HG03064 (cell line): ENCODE results near the gene S100A12.
"Not testable (repeated sequence)": the region's sequence is repeated elsewhere in the genome, so short reads cannot be mapped to it uniquely, and the experiment has no call there.

Experiments
- ATAC-seq: cut with Tn5 transposase; IDR thresholded peaks from one replicate; pipeline ENCODE4 v1.9.1; 2021; ENCODE audit warnings: low read depth; ENCODE audit not compliant: unreplicated experiment

The S100A12 gene

GRCh38 chr1:153354515-153355193 lies 20.8 kb downstream of the S100A12 start:
- ATAC-seq: no peak

- no peak for ATAC-seq
Observed at GRCh38 chr1:153353226-153353947, 22.0 kb downstream of the S100A12 start.

GRCh38 chr1:153352523-153352922 lies 22.9 kb downstream of the S100A12 start:
- ATAC-seq: no peak

- ATAC-seq: no peak
Observed at GRCh38 chr1:153350321-153350957, 25.0 kb downstream of the S100A12 start.

GRCh38 chr1:153349363-153350320 lies 25.8 kb downstream of the S100A12 start:
- ATAC-seq: no peak

- no peak for ATAC-seq
Observed at GRCh38 chr1:153348511-153349362, 26.7 kb downstream of the S100A12 start, which contains the start of gene PGLYRP4. TSS of gene PGLYRP4 (minus strand) at chr1:153348841. CDS start at chr1:153347932, 909 bp downstream.

- no peak for ATAC-seq
Observed at GRCh38 chr1:153347856-153348255, 27.6 kb downstream of the S100A12 start.

GRCh38 chr1:153347049-153347448 lies 28.4 kb downstream of the S100A12 start:
- ATAC-seq: not testable (repeated sequence)

- ATAC-seq: no peak
Observed at GRCh38 chr1:153346077-153346723, 29.2 kb downstream of the S100A12 start.

- ATAC-seq: no peak
Observed at GRCh38 chr1:153345187-153346076, 30.0 kb downstream of the S100A12 start.

GRCh38 chr1:153344718-153345025 lies 30.7 kb downstream of the S100A12 start:
- ATAC-seq: no peak

- no peak for ATAC-seq
Observed at GRCh38 chr1:153343811-153344717, 31.4 kb downstream of the S100A12 start.

GRCh38 chr1:153343040-153343681 lies 32.3 kb downstream of the S100A12 start:
- no peak for ATAC-seq

GRCh38 chr1:153342178-153342577 lies 33.2 kb downstream of the S100A12 start:
- ATAC-seq: no peak

- ATAC-seq: no peak
Observed at GRCh38 chr1:153341431-153341934, 33.9 kb downstream of the S100A12 start.

- ATAC-seq: no peak
Observed at GRCh38 chr1:153340356-153340755, 35.1 kb downstream of the S100A12 start.
